AG04449 (cell line): ENCODE data around the gene RPS10.
"Not testable (repeated sequence)": the region's sequence is repeated elsewhere in the genome, so short reads cannot be mapped to it uniquely, and the experiment has no call there.

ENCODE experiments used
- CTCF ChIA-PET: fragments of 350-600 bp; formaldehyde crosslinking; extraction: SDS; loops from one replicate; lab custom pipeline; 2021; ENCODE audit warnings: antibody characterized with exemption; lab: Yijun Ruan, JAX
- POLR2A ChIA-PET: fragments of 400-600, 350-600 bp; formaldehyde crosslinking; extraction: SDS; loops from one replicate; lab custom pipeline; 2020; ENCODE audit warnings: antibody characterized with exemption, inconsistent platforms; lab: Yijun Ruan, JAX
- DNase-seq: peaks from one replicate; pipeline ENCODE4 v3.0.0-alpha.2; 2010; ENCODE audit warnings: low read depth, low spot score
- H3K4me3 ChIP-seq: 2 replicates; pipeline ENCODE4 v1.5.1; 2011; ENCODE audit warnings: low read depth, mild to moderate bottlenecking, control low read depth, low read length
- CTCF ChIP-seq: IDR thresholded peaks from one replicate; pipeline ENCODE4 v1.5.1; 2011; ENCODE audit warnings: mild to moderate bottlenecking, moderate library complexity, low read length, control low read depth, inconsistent platforms; ENCODE audit not compliant: insufficient read depth; ENCODE audit errors: missing control alignments

The RPS10 gene

GRCh38 chr6:34375833-34376232, 50.0 kb downstream of the RPS10 start:
- no peak for DNase-seq
- no peak overlapping the region for H3K4me3 ChIP-seq
- ChIA-PET CTCF (interaction anchor here (1.3 kb wide), 1 partner anchor 17 kb away, joined by 3 read pairs; the partner anchor contains the start of gene NUDT3), POLR2A (no interaction called here)
- TF ChIP-seq CTCF: no peak

GRCh38 chr6:34374508-34374907, 51.4 kb downstream of the RPS10 start:
- ChIA-PET CTCF (no interaction called here), POLR2A (no interaction called here)
- no peak for TF ChIP-seq CTCF
- no peak overlapping the region for H3K4me3 ChIP-seq
- DNase-seq: no peak

GRCh38 chr6:34374069-34374468, 51.8 kb downstream of the RPS10 start:
- TF ChIP-seq CTCF: no peak
- no peak for DNase-seq
- H3K4me3 ChIP-seq: no peak overlapping the region
- POLR2A ChIA-PET: no interaction called here
- CTCF ChIA-PET: no interaction called here

GRCh38 chr6:34373511-34373910, 52.4 kb downstream of the RPS10 start:
- H3K4me3 ChIP-seq: no peak overlapping the region
- ChIA-PET POLR2A (no interaction called here), CTCF (no interaction called here)
- TF ChIP-seq CTCF: no peak
- no peak for DNase-seq

- POLR2A ChIA-PET, CTCF ChIA-PET, H3K4me3 ChIP-seq, DNase-seq: not testable (repeated sequence)
Observed at GRCh38 chr6:34371865-34372264, 54.0 kb downstream of the RPS10 start.

GRCh38 chr6:34370361-34370760, 55.5 kb downstream of the RPS10 start:
- ChIA-PET POLR2A (interaction anchor here (0.6 kb wide), 1 partner anchor 12 kb away, joined by 4 read pairs; no protein-coding TSS in a partner anchor), CTCF (no interaction called here)
- DNase-seq: no peak
- no peak for TF ChIP-seq CTCF
- H3K4me3 ChIP-seq: no peak overlapping the region

GRCh38 chr6:34369385-34369784, 56.5 kb downstream of the RPS10 start:
- no peak overlapping the region for H3K4me3 ChIP-seq
- ChIA-PET POLR2A (no interaction called here), CTCF (interaction anchor here (1.1 kb wide), 1 partner anchor 120 kb away, joined by 5 read pairs; no protein-coding TSS in a partner anchor)
- no peak for DNase-seq
- TF ChIP-seq CTCF: no peak
